Keratinocyte (primary cell): ENCODE data around the gene FOXK2.

Experiments used
- EZH2 ChIP-seq: IDR thresholded peaks from one replicate; pipeline ENCODE4 v1.6.1; 2012; ENCODE audit warnings: inconsistent platforms, mild to moderate bottlenecking, low read length, moderate library complexity
- TF ChIP-seq, protein P1 (sequence below), 3 experiments: IDR thresholded peaks in 1 of 3; conservative IDR thresholded peaks in 1 of 3; optimal IDR thresholded peaks in 1 of 3; 2 replicates in 2 of 3; 3 replicates in 1 of 3; pipeline versions ENCODE3 to v1.5.1; 2011; ENCODE audit warnings: low read length in 3 of 3, mild to moderate bottlenecking in 3 of 3, moderate library complexity in 2 of 3, control low read depth in 1 of 3, inconsistent platforms in 1 of 3; ENCODE audit not compliant: insufficient read depth in 2 of 3; ENCODE audit errors: extremely low read depth in 1 of 3

DNA sequence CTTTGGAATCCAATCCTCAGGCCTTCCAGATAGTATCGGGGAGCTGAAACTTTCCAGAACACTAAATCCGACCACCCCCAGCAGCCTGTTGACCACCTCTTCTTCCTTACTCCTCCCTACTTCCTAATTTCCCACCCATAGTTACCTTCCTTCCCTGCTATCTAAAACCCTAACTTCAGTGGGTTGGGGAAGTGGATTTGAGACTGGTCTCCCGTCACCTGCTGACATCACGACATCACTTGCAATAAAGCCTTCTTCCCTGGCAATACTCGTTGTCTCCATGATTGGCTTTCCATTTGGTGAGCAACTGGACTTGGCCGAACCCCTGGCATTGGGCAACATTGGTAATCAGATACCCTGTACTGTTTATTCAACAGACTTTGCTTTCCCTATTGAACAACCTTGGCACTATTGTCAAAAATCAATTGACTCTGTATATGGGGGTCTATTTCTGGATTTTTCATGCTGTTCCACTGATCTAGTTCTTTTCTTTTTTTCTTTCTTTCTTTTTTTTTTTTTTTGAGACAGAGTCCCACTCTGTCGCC is 11.8 kb upstream of the FOXK2 start:
- TF ChIP-seq, protein P1, sequence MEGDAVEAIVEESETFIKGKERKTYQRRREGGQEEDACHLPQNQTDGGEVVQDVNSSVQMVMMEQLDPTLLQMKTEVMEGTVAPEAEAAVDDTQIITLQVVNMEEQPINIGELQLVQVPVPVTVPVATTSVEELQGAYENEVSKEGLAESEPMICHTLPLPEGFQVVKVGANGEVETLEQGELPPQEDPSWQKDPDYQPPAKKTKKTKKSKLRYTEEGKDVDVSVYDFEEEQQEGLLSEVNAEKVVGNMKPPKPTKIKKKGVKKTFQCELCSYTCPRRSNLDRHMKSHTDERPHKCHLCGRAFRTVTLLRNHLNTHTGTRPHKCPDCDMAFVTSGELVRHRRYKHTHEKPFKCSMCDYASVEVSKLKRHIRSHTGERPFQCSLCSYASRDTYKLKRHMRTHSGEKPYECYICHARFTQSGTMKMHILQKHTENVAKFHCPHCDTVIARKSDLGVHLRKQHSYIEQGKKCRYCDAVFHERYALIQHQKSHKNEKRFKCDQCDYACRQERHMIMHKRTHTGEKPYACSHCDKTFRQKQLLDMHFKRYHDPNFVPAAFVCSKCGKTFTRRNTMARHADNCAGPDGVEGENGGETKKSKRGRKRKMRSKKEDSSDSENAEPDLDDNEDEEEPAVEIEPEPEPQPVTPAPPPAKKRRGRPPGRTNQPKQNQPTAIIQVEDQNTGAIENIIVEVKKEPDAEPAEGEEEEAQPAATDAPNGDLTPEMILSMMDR (optimal IDR thresholded peaks at IDR 0.05 in 1 of 3, IDR thresholded peaks at IDR 0.05 in 1 of 3, conservative IDR thresholded peaks at IDR 0.05 in 1 of 3; ENCODE audit: extremely low read depth in 1 of 3, insufficient read depth in 2 of 3, low read length in 3 of 3) = no peak
- no peak for TF ChIP-seq EZH2
